Measurements from ENCODE around the gene ZIK1. TPM values are rescaled to one million over a fixed set of nuclear protein-coding genes. Genes with fewer than 3 reads are reported as not detected.

The ZIK1 gene
- total RNA-seq, 2 donors from 2014 or later: 5.4 to 29.2 TPM

GRCh38 chr19:57583104-57583520, 833 bp upstream of the ZIK1 start:
- Histone ChIP-seq H3K27ac (no peak overlapping the region), H3K4me1 (ENCODE audit: control insufficient read depth in 1 of 2, low read depth in 2 of 2) (peaks cover 6 to 19% of the 10 kb centered on the region in 2 donors), H3K4me3 (peak overlapping the region; percentile 72), H3K27me3 (replicated peaks; ENCODE audit: insufficient read depth) (no peaks in the 10 kb centered on the region), H3K36me3 (peaks cover 4% of the 10 kb centered on the region), H3K9me3 (peaks cover 21% of the 10 kb centered on the region)
- ATAC-seq (ENCODE audit: insufficient number of reproducible peaks, low FRiP score, low read depth) (no peak), DNase-seq (ENCODE audit: low spot score) (no peak)
- no peak for TF ChIP-seq CTCF (IDR thresholded peaks at IDR 0.05)

- Histone ChIP-seq H3K4me3 (no peak overlapping the region), H3K36me3 (peaks cover 31% of the 10 kb centered on the region), H3K9me3 (peaks cover 60% of the 10 kb centered on the region), H3K27me3 (replicated peaks; ENCODE audit: insufficient read depth) (no peaks in the 10 kb centered on the region), H3K4me1 (ENCODE audit: control insufficient read depth in 1 of 2, low read depth in 2 of 2) (peaks cover 5 to 15% of the 10 kb centered on the region in 2 donors), H3K27ac (no peak overlapping the region)
- TF ChIP-seq CTCF (IDR thresholded peaks at IDR 0.05): no peak
- no peak for DNase-seq (ENCODE audit: low spot score)
- no peak for ATAC-seq (ENCODE audit: insufficient number of reproducible peaks, low FRiP score, low read depth)
These were observed 3.6 kb downstream of the ZIK1 start for GRCh38 chr19:57587529-57587928.

- TF ChIP-seq CTCF (IDR thresholded peaks at IDR 0.05): no peak
- H3K9me3 ChIP-seq: peaks cover 22% of the 10 kb centered on the region
- no peaks in the 10 kb centered on the region for H3K27me3 ChIP-seq (replicated peaks; ENCODE audit: insufficient read depth)
- no peak overlapping the region for H3K27ac ChIP-seq
- H3K4me1 ChIP-seq (ENCODE audit: control insufficient read depth in 1 of 2, low read depth in 2 of 2): peaks cover 4 to 6% of the 10 kb centered on the region in 2 donors
- no peak for ATAC-seq (ENCODE audit: insufficient number of reproducible peaks, low FRiP score, low read depth)
- peak overlapping the region; percentile 78 for H3K4me3 ChIP-seq
- DNase-seq (ENCODE audit: low spot score): no peak
- H3K36me3 ChIP-seq: peaks cover 14% of the 10 kb centered on the region
These were observed 15.4 kb downstream of the ZIK1 start for GRCh38 chr19:57599377-57599760.

- no peak for TF ChIP-seq CTCF (IDR thresholded peaks at IDR 0.05)
- peak; percentile 50 for ATAC-seq (ENCODE audit: insufficient number of reproducible peaks, low FRiP score, low read depth)
These were observed 15.9 kb downstream of the ZIK1 start, which contains the start of gene ZNF530 for GRCh38 chr19:57599761-57600383. TSS of gene ZNF530 (plus strand) at chr19:57599885. CDS start at chr19:57604346, 4,461 bp downstream.

GRCh38 chr19:57606931-57607330, 23.0 kb downstream of the ZIK1 start:
- Histone ChIP-seq H3K9me3 (peaks cover 60% of the 10 kb centered on the region), H3K4me3 (no peak overlapping the region), H3K27ac (no peak overlapping the region), H3K4me1 (ENCODE audit: control insufficient read depth in 1 of 2, low read depth in 2 of 2) (no peaks in the 10 kb centered on the region), H3K36me3 (peaks cover 43% of the 10 kb centered on the region), H3K27me3 (replicated peaks; ENCODE audit: insufficient read depth) (no peaks in the 10 kb centered on the region)
- TF ChIP-seq CTCF (IDR thresholded peaks at IDR 0.05): no peak
- ATAC-seq (ENCODE audit: insufficient number of reproducible peaks, low FRiP score, low read depth) (no peak), DNase-seq (ENCODE audit: low spot score) (no peak)

More at GRCh38 chr19:57599761-57600383, 15.9 kb downstream of the ZIK1 start, which contains the start of gene ZNF530:
- peaks cover 4 to 6% of the 10 kb centered on the region in 2 donors for H3K4me1 ChIP-seq (ENCODE audit: control insufficient read depth in 1 of 2, low read depth in 2 of 2)
- peak within 1 kb of the TSS; percentile 78 for H3K4me3 ChIP-seq
- H3K36me3 ChIP-seq: peaks cover 19% of the 10 kb centered on the region
- no peak within 1 kb of the TSS for H3K27ac ChIP-seq
- peaks cover 25% of the 10 kb centered on the region for H3K9me3 ChIP-seq
- H3K27me3 ChIP-seq (replicated peaks; ENCODE audit: insufficient read depth): no peaks in the 10 kb centered on the region
- peak; percentile 82 for DNase-seq (ENCODE audit: low spot score)

Measured in thoracic aorta (tissue), 2 donors.